IMR-90 (cell line): Measurements from ENCODE around the gene E4F1. TPM values are rescaled to one million over a fixed set of nuclear protein-coding genes. Genes with fewer than 3 reads are reported as not detected.

Experiments used
- ATAC-seq: fragments of 200-7000 bp; cut with Tn5 transposase; 2 replicates; pipeline ENCODE4 v1.9.1; 2020; ENCODE audit warnings: low read depth, mild to moderate bottlenecking, moderate library complexity
- BruUV-seq: library from RNA; stranded (reverse); fragments of 400-500 nt; replicated peaks from 2 replicates; lab custom pipeline; 2021; lab: Mats Ljungman, UMichigan
- CTCF ChIA-PET: fragments of 300-600 bp; formaldehyde crosslinking; extraction: SDS; loops from one replicate; lab custom pipeline; 2021; ENCODE audit warnings: antibody characterized with exemption; lab: Yijun Ruan, JAX
- POLR2A ChIA-PET: fragments of 300-600 bp; sonication (Branson Sonifier 250); formaldehyde crosslinking; loops from one replicate; lab custom pipeline; 2022; ENCODE audit warnings: antibody characterized with exemption; ENCODE audit not compliant: unreplicated experiment; lab: Charles Lee
- DNase-seq: peaks from one replicate; pipeline ENCODE4 v3.0.0; 2013
- H2AFZ ChIP-seq: replicated peaks from 2 replicates; pipeline ENCODE3; 2013; ENCODE audit warnings: low read length, mild to moderate bottlenecking; ENCODE audit not compliant: poor library complexity
- H2AK5ac ChIP-seq: 2 replicates; pipeline ENCODE4 v1.6.1; 2013; ENCODE audit warnings: low read depth, low read length, inconsistent platforms
- H2AK9ac ChIP-seq: replicated peaks from 2 replicates; pipeline ENCODE3; 2013; ENCODE audit warnings: mild to moderate bottlenecking, low read depth, low read length, moderate library complexity; ENCODE audit not compliant: poor library complexity
- H2BK120ac ChIP-seq: 2 replicates; pipeline ENCODE4 v1.6.1; 2013; ENCODE audit warnings: low read depth, low read length, inconsistent platforms
- H2BK15ac ChIP-seq: 3 replicates; pipeline ENCODE4 v1.6.1; 2013; ENCODE audit warnings: low read depth, low read length, inconsistent platforms
- H2BK20ac ChIP-seq: 2 replicates; pipeline ENCODE4 v1.6.1; 2013; ENCODE audit warnings: low read depth, mild to moderate bottlenecking, inconsistent platforms, low read length, moderate library complexity
- H2BK5ac ChIP-seq: 2 replicates; pipeline ENCODE4 v1.6.1; 2013; ENCODE audit warnings: mild to moderate bottlenecking, low read depth, low read length, inconsistent platforms; ENCODE audit not compliant: poor library complexity, severe bottlenecking
- H3K14ac ChIP-seq: replicated peaks from 2 replicates; pipeline ENCODE4 v1.6.1; 2013; ENCODE audit warnings: low read depth, low read length, inconsistent platforms
- H3K18ac ChIP-seq: 2 replicates; pipeline ENCODE4 v1.6.1; 2013; ENCODE audit warnings: low read depth, low read length, control low read depth
- H3K23ac ChIP-seq: 2 replicates; pipeline ENCODE4 v1.6.1; 2013; ENCODE audit warnings: low read depth, low read length, inconsistent platforms
- H3K27ac ChIP-seq: 2 replicates; pipeline ENCODE4 v1.5.1; 2013; ENCODE audit warnings: mild to moderate bottlenecking, control low read depth, low read length; ENCODE audit not compliant: insufficient read depth
- H3K27me3 ChIP-seq: 2 replicates; pipeline ENCODE4 v1.6.1; 2013; ENCODE audit warnings: low read length; ENCODE audit not compliant: control insufficient read depth, insufficient read depth
- H3K36me3 ChIP-seq: 2 replicates; pipeline ENCODE4 v1.6.1; 2013; ENCODE audit warnings: low read length, mixed read lengths; ENCODE audit not compliant: control insufficient read depth, insufficient read depth
- H3K4ac ChIP-seq: 2 replicates; pipeline ENCODE4 v1.6.1; 2013; ENCODE audit warnings: low read depth, low read length, inconsistent platforms
- H3K4me1 ChIP-seq: 2 replicates; pipeline ENCODE4 v1.6.1; 2013; ENCODE audit warnings: low read length, mixed read lengths; ENCODE audit not compliant: control insufficient read depth, insufficient read depth
- H3K4me2 ChIP-seq: 2 replicates; pipeline ENCODE4 v1.6.1; 2013; ENCODE audit warnings: low read depth, mild to moderate bottlenecking, control low read depth, low read length, moderate library complexity
- H3K4me3 ChIP-seq: 2 replicates; pipeline ENCODE4 v1.5.1; 2013; ENCODE audit warnings: low read depth, mild to moderate bottlenecking, control low read depth, low read length, moderate library complexity; ENCODE audit not compliant: insufficient read depth
- H3K56ac ChIP-seq: 2 replicates; pipeline ENCODE4 v1.6.1; 2013; ENCODE audit warnings: low read length, inconsistent platforms; ENCODE audit not compliant: insufficient read depth; ENCODE audit errors: extremely low read depth
- H3K79me1 ChIP-seq, 2 experiments: 2 replicates each; pipeline ENCODE4 v1.6.1; 2013; ENCODE audit warnings: low read length in 2 of 2, inconsistent platforms in 1 of 2, low read depth in 1 of 2
- H3K9ac ChIP-seq: 2 replicates; pipeline ENCODE4 v1.6.1; 2013; ENCODE audit warnings: low read depth, low read length, control low read depth
- H3K9me1 ChIP-seq: 2 replicates; pipeline ENCODE4 v1.6.1; 2013; ENCODE audit warnings: low read length, inconsistent platforms; ENCODE audit not compliant: insufficient read depth
- H3K9me3 ChIP-seq: 2 replicates; pipeline ENCODE4 v1.6.1; 2013; ENCODE audit warnings: low read length; ENCODE audit not compliant: control insufficient read depth, insufficient read depth
- H4K20me1 ChIP-seq: 2 replicates; pipeline ENCODE4 v1.6.1; 2013; ENCODE audit warnings: low read length, inconsistent platforms; ENCODE audit not compliant: insufficient read depth
- H4K5ac ChIP-seq: 2 replicates; pipeline ENCODE4 v1.6.1; 2013; ENCODE audit warnings: mild to moderate bottlenecking, low read depth, low read length, control low read depth
- H4K8ac ChIP-seq, 2 experiments: 2 replicates each; pipeline ENCODE4 v1.6.1; 2013; ENCODE audit warnings: low read depth in 2 of 2, low read length in 2 of 2, control low read depth in 1 of 2, inconsistent platforms in 1 of 2
- H4K91ac ChIP-seq: 2 replicates; pipeline ENCODE4 v1.6.1; 2013; ENCODE audit warnings: low read depth, low read length, inconsistent platforms; ENCODE audit not compliant: insufficient read depth
- BHLHE40 ChIP-seq: fragments of 150-350 bp; IDR thresholded peaks from 2 replicates; pipeline ENCODE4 v1.6.1; 2016; ENCODE audit warnings: mild to moderate bottlenecking, low read depth, low read length
- CEBPB ChIP-seq: IDR thresholded peaks from 2 replicates; pipeline ENCODE4 v1.6.1; 2012; ENCODE audit warnings: low read depth, low read length, improper control_type of control experiment
- CHD1 ChIP-seq: IDR thresholded peaks from 2 replicates; pipeline ENCODE4 v1.6.1; 2012; ENCODE audit warnings: low read depth, low read length, improper control_type of control experiment
- CTCF ChIP-seq: conservative IDR thresholded peaks from 2 replicates; pipeline ENCODE4 v1.5.1; 2012; ENCODE audit warnings: mild to moderate bottlenecking, low read depth, low read length, improper control_type of control experiment
- ELK1 ChIP-seq: fragments of 150-350 bp; IDR thresholded peaks from 2 replicates; pipeline ENCODE4 v1.6.1; 2016; ENCODE audit warnings: low read depth, mild to moderate bottlenecking, low read length, moderate library complexity, borderline replicate concordance
- FOS ChIP-seq: fragments of 150-350 bp; IDR thresholded peaks from 2 replicates; pipeline ENCODE4 v1.6.1; 2016; ENCODE audit warnings: low read depth, low read length
- MAFK ChIP-seq: IDR thresholded peaks from 2 replicates; pipeline ENCODE4 v1.6.1; 2012; ENCODE audit warnings: low read depth, low read length, improper control_type of control experiment
- MAZ ChIP-seq: IDR thresholded peaks from 2 replicates; pipeline ENCODE4 v1.6.1; 2012; ENCODE audit warnings: low read depth, mild to moderate bottlenecking, low read length, improper control_type of control experiment, moderate library complexity, borderline replicate concordance
- MXI1 ChIP-seq: IDR thresholded peaks from 2 replicates; pipeline ENCODE4 v1.6.1; 2012; ENCODE audit warnings: low read depth, mild to moderate bottlenecking, low read length, moderate library complexity, borderline replicate concordance
- NFE2L2 ChIP-seq: fragments of 150-350 bp; IDR thresholded peaks from 2 replicates; pipeline ENCODE4 v1.6.1; 2016; ENCODE audit warnings: low read depth, mild to moderate bottlenecking, low read length
- POLR2A ChIP-seq: IDR thresholded peaks from 2 replicates; pipeline ENCODE4 v1.6.1; 2012; ENCODE audit warnings: mild to moderate bottlenecking, low read depth, low read length
- RAD21 ChIP-seq: IDR thresholded peaks from 2 replicates; pipeline ENCODE4 v1.6.1; 2012; ENCODE audit warnings: low read length, improper control_type of control experiment
- RCOR1 ChIP-seq: IDR thresholded peaks from 2 replicates; pipeline ENCODE4 v1.6.1; 2012; ENCODE audit warnings: mild to moderate bottlenecking, low read length, improper control_type of control experiment; ENCODE audit not compliant: insufficient replicate concordance
- RFX5 ChIP-seq: IDR thresholded peaks from 2 replicates; pipeline ENCODE4 v1.8.0; 2012; ENCODE audit warnings: low read depth, mild to moderate bottlenecking, low read length, moderate library complexity
- SMC3 ChIP-seq: fragments of 150-350 bp; IDR thresholded peaks from 2 replicates; pipeline ENCODE4 v1.6.1; 2016; ENCODE audit warnings: low read depth, mild to moderate bottlenecking, antibody characterized with exemption, low read length, moderate library complexity
- USF2 ChIP-seq: fragments of 150-350 bp; IDR thresholded peaks from 2 replicates; pipeline ENCODE4 v1.6.1; 2017; ENCODE audit warnings: mild to moderate bottlenecking, antibody characterized with exemption, low read length, low read depth
- WGBS, 2 experiments: methylation state at CpG; one replicate each; pipeline versions ENCODE4 v1.1.5 to v1.1.7; 2013; ENCODE audit warnings: missing lambda C conversion rate in 2 of 2; ENCODE audit not compliant: insufficient read length in 1 of 2; ENCODE audit errors: extremely low coverage in 2 of 2; 5-methylcytosine and 5-hydroxymethylcytosine counted together
- dilution Hi-C: fragments of 300-500 bp; cut with HindIII; formaldehyde crosslinking; loops from one replicate; pipeline ENCODE4 v1.14.3; 2018; ENCODE audit warnings: low sequenced_read_pairs; ENCODE audit not compliant: unreplicated experiment
- in situ Hi-C: fragments of 300-500 bp; cut with MboI; formaldehyde crosslinking; loops from 3 replicates; pipeline ENCODE4 v1.14.3; 2019; ENCODE audit warnings: low sequenced_read_pairs, inconsistent platforms, mixed read lengths
- intact Hi-C: fragments of 100-400 bp; cut with micrococcal nuclease; formaldehyde crosslinking; loops from 2 replicates; pipeline ENCODE4 v1.10.0; 2022
- polyA plus RNA-seq, 3 experiments: library from polyadenylated mRNA; depleted of rRNA; stranded (reverse); fragments of >200 nt; gene quantifications; 2 replicates each; pipeline ENCODE4 v1.2.3, GENCODE V29; 2012; ENCODE audit warnings: low replicate concordance in 1 of 3
- total RNA-seq: library from RNA; depleted of rRNA; stranded (reverse); fragments of >200 nt; gene quantifications from 2 replicates; pipeline ENCODE4 v1.2.3, GENCODE V29; 2012

The E4F1 gene
- total and polyA plus RNA-seq, 2 of the 4 experiments (the other 2 are of a cell fraction): 13.1 to 33.0 TPM

- Histone ChIP-seq H2AK9ac (no peak overlapping the region), H3K56ac (no peak overlapping the region), H3K4ac (no peak overlapping the region), H4K8ac (no peak overlapping the region), H3K4me2 (no peak overlapping the region), H3K36me3 (no peaks in the 10 kb centered on the region), H3K27me3 (peaks cover 41% of the 10 kb centered on the region), H3K4me1 (no peaks in the 10 kb centered on the region), H4K91ac (no peak overlapping the region), H3K18ac (no peak overlapping the region), H3K79me1 (no peaks in the 10 kb centered on the region), H2AK5ac (no peak overlapping the region), H2BK120ac (no peak overlapping the region), H3K14ac (no peak overlapping the region), H3K4me3 (no peak overlapping the region), H4K20me1 (no peaks in the 10 kb centered on the region), H3K23ac (no peak overlapping the region), H2BK20ac (no peak overlapping the region), H2AFZ (no peak overlapping the region), H3K27ac (no peak overlapping the region), H2BK15ac (no peak overlapping the region), H3K9me3 (no peaks in the 10 kb centered on the region), H3K9ac (no peak overlapping the region), H4K5ac (no peak overlapping the region), H3K9me1 (no peaks in the 10 kb centered on the region), H2BK5ac (no peak overlapping the region)
- ATAC-seq (no peak), DNase-seq (no peak)
- POLR2A ChIA-PET: no interaction called here
- no TSS peak for BruUV-seq
- TF ChIP-seq CHD1 (no peak), ELK1 (no peak), BHLHE40 (no peak), NFE2L2 (no peak), CEBPB (no peak), USF2 (no peak), RCOR1 (no peak), RAD21 (no peak), SMC3 (no peak), MAZ (no peak), RFX5 (no peak), CTCF (no peak), FOS (no peak), POLR2A (no peak), MAFK (no peak), MXI1 (no peak)
- no CpG with 5 or more reads among the region's 5 CpGs for WGBS, 2 experiments
- CTCF ChIA-PET: no interaction called here
- intact Hi-C loops (no loop called here), in situ Hi-C loops (no loop called here), dilution Hi-C loops (no loop called here)
Measured at GRCh38 chr16:2282262-2282661, 58.9 kb downstream of the E4F1 start.
